SK-N-SH (cell line): Measurements from ENCODE around the gene JAG1. TPM values are rescaled to one million over a fixed set of nuclear protein-coding genes. Genes with fewer than 3 reads are reported as not detected.

Experiments
- CTCF ChIA-PET: fragments of 300-600, 350-600 bp; formaldehyde crosslinking; extraction: SDS; loops from one replicate; lab custom pipeline; 2021; lab: Yijun Ruan, JAX
- POLR2A ChIA-PET: fragments of 350-600 bp; sonication (Branson Sonifier 250); formaldehyde crosslinking; extraction: SDS; loops from one replicate; lab custom pipeline; 2020; ENCODE audit warnings: antibody characterized with exemption, inconsistent platforms; lab: Yijun Ruan, JAX
- DNase-seq: peaks from one replicate; pipeline ENCODE4 v3.0.0; 2012
- H2AFZ ChIP-seq: fragments of 200-600 bp; sonication (generic); 2 replicates; pipeline ENCODE4 v1.8.1; 2016; ENCODE audit warnings: antibody characterized with exemption, mild to moderate bottlenecking, low read depth
- H3F3A ChIP-seq: fragments of 200-600 bp; sonication (generic); replicated peaks from 2 replicates; pipeline ENCODE3; 2016; ENCODE audit warnings: antibody characterized with exemption, mild to moderate bottlenecking; ENCODE audit not compliant: insufficient read depth
- H3K27ac ChIP-seq, 2 experiments: fragments of 200-500 bp in 1 of 2; fragments of 200-600 bp in 1 of 2; sonication (Bioruptor generic) in 1 of 2; sonication (generic), shearing (Covaris generic) in 1 of 2; 2 replicates each; pipeline versions ENCODE4 v1.5.1 to v1.6.1; 2014 to 2016; ENCODE audit warnings: low read depth in 2 of 2, inconsistent platforms in 1 of 2, low read length in 1 of 2, mild to moderate bottlenecking in 1 of 2, mixed read lengths in 1 of 2
- H3K27me3 ChIP-seq: fragments of 200-600 bp; sonication (generic), shearing (Covaris generic); 2 replicates; pipeline ENCODE4 v1.6.1; 2016; ENCODE audit warnings: mixed run types; ENCODE audit not compliant: insufficient read depth
- H3K36me3 ChIP-seq, 2 experiments: fragments of 200-500 bp in 1 of 2; fragments of 200-600 bp in 1 of 2; sonication (Bioruptor generic) in 1 of 2; sonication (generic) in 1 of 2; replicated peaks in 1 of 2; 2 replicates each; pipeline versions ENCODE3 to v1.5.1; 2014 to 2016; ENCODE audit warnings: low read length in 1 of 2, mild to moderate bottlenecking in 1 of 2; ENCODE audit not compliant: insufficient read depth in 2 of 2, control insufficient read depth in 1 of 2
- H3K4me1 ChIP-seq, 2 experiments: fragments of 200-500 bp in 1 of 2; fragments of 200-600 bp in 1 of 2; sonication (Bioruptor generic) in 1 of 2; sonication (generic), shearing (Covaris generic) in 1 of 2; 2 replicates each; pipeline versions ENCODE4 v1.5.1 to v1.6.1; 2014 to 2016; ENCODE audit warnings: low read depth in 1 of 2, low read length in 1 of 2, mixed run types in 1 of 2; ENCODE audit not compliant: insufficient read depth in 2 of 2, control insufficient read depth in 1 of 2
- H3K4me2 ChIP-seq: fragments of 200-600 bp; sonication (generic), shearing (Covaris generic); 2 replicates; pipeline ENCODE4 v1.6.1; 2017; ENCODE audit warnings: mixed run types
- H3K4me3 ChIP-seq, 2 experiments: fragments of 200-500 bp in 1 of 2; fragments of 200-600 bp in 1 of 2; sonication (Bioruptor generic) in 1 of 2; sonication (generic), shearing (Covaris generic) in 1 of 2; 2 replicates each; pipeline versions ENCODE4 v1.5.1 to v1.8.1; 2014 to 2016; ENCODE audit warnings: low read depth in 2 of 2, inconsistent platforms in 1 of 2, low read length in 1 of 2, mild to moderate bottlenecking in 1 of 2, mixed read lengths in 1 of 2, moderate library complexity in 1 of 2
- H3K79me2 ChIP-seq: fragments of 200-600 bp; sonication (generic); 2 replicates; pipeline ENCODE4 v1.8.1; 2017; ENCODE audit warnings: mild to moderate bottlenecking; ENCODE audit not compliant: insufficient read depth
- H3K9ac ChIP-seq: fragments of 200-600 bp; sonication (generic); 2 replicates; pipeline ENCODE4 v1.6.1; 2017; ENCODE audit warnings: mixed run types
- H3K9me2 ChIP-seq: fragments of 200-600 bp; sonication (generic); 2 replicates; pipeline ENCODE4 v1.6.1; 2017; ENCODE audit warnings: mixed run types
- H3K9me3 ChIP-seq: fragments of 200-600 bp; sonication (generic); 2 replicates; pipeline ENCODE4 v1.6.1; 2017; ENCODE audit warnings: mixed run types, mild to moderate bottlenecking, moderate library complexity
- H4K20me1 ChIP-seq: fragments of 200-600 bp; sonication (generic); 2 replicates; pipeline ENCODE4 v1.6.1; 2017; ENCODE audit warnings: mild to moderate bottlenecking, mixed run types; ENCODE audit not compliant: insufficient read depth
- CTCF ChIP-seq: fragments of 200-600 bp; sonication (generic); IDR thresholded peaks from 2 replicates; pipeline ENCODE4 v1.6.1; 2017; ENCODE audit warnings: antibody characterized with exemption, mild to moderate bottlenecking, moderate library complexity
- ELF1 ChIP-seq: IDR thresholded peaks from 2 replicates; pipeline ENCODE4 v1.4.0; 2012
- EP300 ChIP-seq, 2 experiments: IDR thresholded peaks; 2 replicates each; pipeline versions ENCODE4 v1.4.0 to v1.6.1; 2012; ENCODE audit warnings: borderline replicate concordance in 1 of 2, low read depth in 1 of 2, low read length in 1 of 2
- FOXJ3 ChIP-seq: sonication (generic); formaldehyde crosslinking; IDR thresholded peaks from 2 replicates; pipeline ENCODE4 v1.5.1; 2020; ENCODE audit warnings: mild to moderate bottlenecking, missing genetic modification reagents
- GABPA ChIP-seq: IDR thresholded peaks from 2 replicates; pipeline ENCODE4 v1.4.0; 2012; ENCODE audit warnings: low read depth, mild to moderate bottlenecking
- IRF3 ChIP-seq: fragments of 150-350 bp; IDR thresholded peaks from 2 replicates; pipeline ENCODE4 v1.6.1; 2016; ENCODE audit warnings: mild to moderate bottlenecking, low read depth, low read length
- JUND ChIP-seq: IDR thresholded peaks from 2 replicates; pipeline ENCODE4 v1.4.0; 2012
- MEF2A ChIP-seq: IDR thresholded peaks from 2 replicates; pipeline ENCODE4 v1.4.0; 2012; ENCODE audit warnings: low read depth, borderline replicate concordance
- MXI1 ChIP-seq: IDR thresholded peaks from 2 replicates; pipeline ENCODE4 v1.6.1; 2012; ENCODE audit warnings: mild to moderate bottlenecking, low read depth, low read length, improper control_type of control experiment
- NFIC ChIP-seq: IDR thresholded peaks from 2 replicates; pipeline ENCODE4 v1.4.0; 2012; ENCODE audit warnings: borderline replicate concordance
- PBX3 ChIP-seq: IDR thresholded peaks from 2 replicates; pipeline ENCODE4; 2012
- RCOR1 ChIP-seq: fragments of 150-350 bp; IDR thresholded peaks from 2 replicates; pipeline ENCODE4 v1.6.1; 2017; ENCODE audit warnings: antibody characterized with exemption, low read length
- RFX5 ChIP-seq: IDR thresholded peaks from 2 replicates; pipeline ENCODE4 v1.6.1; 2012; ENCODE audit warnings: mild to moderate bottlenecking, improper control_type of control experiment, low read length
- SIN3A ChIP-seq: IDR thresholded peaks from 2 replicates; pipeline ENCODE4 v1.6.1; 2012; ENCODE audit warnings: low read depth, mild to moderate bottlenecking, low read length, moderate library complexity, borderline replicate concordance
- SMC3 ChIP-seq: IDR thresholded peaks from 2 replicates; pipeline ENCODE4 v1.6.1; 2012; ENCODE audit warnings: low read depth, low read length, improper control_type of control experiment
- TCF12 ChIP-seq: IDR thresholded peaks from 2 replicates; pipeline ENCODE4 v1.4.0; 2012
- USF1 ChIP-seq: IDR thresholded peaks from 2 replicates; pipeline ENCODE4 v1.4.0; 2012; ENCODE audit warnings: low read depth, borderline replicate concordance
- YY1 ChIP-seq: IDR thresholded peaks from 2 replicates; pipeline ENCODE4 v1.4.0; 2012; ENCODE audit warnings: low read depth, mild to moderate bottlenecking
- WGBS: methylation state at CpG from one replicate; pipeline ENCODE4 v1.1.6; 2017; ENCODE audit warnings: low lambda C conversion rate; 5-methylcytosine and 5-hydroxymethylcytosine counted together
- polyA plus RNA-seq, 3 experiments: library from polyadenylated mRNA; depleted of rRNA; stranded (reverse); fragments of >200 nt; gene quantifications; 2 replicates each; pipeline ENCODE4 v1.2.3, GENCODE V29; 2012

Gene JAG1
- polyA plus RNA-seq, 1 of the 3 experiments (the other 2 are of a cell fraction), result 6.0 TPM

- peaks cover 6% of the 10 kb centered on the region for H3F3A ChIP-seq
- no peak overlapping the region for H3K4me3 ChIP-seq
- 81% methylated on average over 6 of the region's 6 CpGs for WGBS
- peak overlapping the region in 1 of 2 experiments; percentile 98; a peak in 1 of 4 replicates for H3K27ac ChIP-seq
- H3K4me1 ChIP-seq, result peaks cover 19 to 43% of the 10 kb centered on the region in 2 experiments; a peak in 3 of 4 replicates
- no peak for TF ChIP-seq RCOR1
- no peak for TF ChIP-seq MEF2A
- TF ChIP-seq PBX3, result no peak
- no peak for TF ChIP-seq ELF1
- TF ChIP-seq CTCF, result no peak
- TF ChIP-seq GABPA, result no peak
- no peak for TF ChIP-seq RFX5
- no peak for TF ChIP-seq SIN3A
- H3K9ac ChIP-seq, result no peak overlapping the region; the same call in 1 of the 2 replicates
- ChIA-PET POLR2A (no interaction called here), CTCF (interaction anchor here (1.8 kb wide), 1 partner anchor 117 kb away, joined by 9 read pairs; no protein-coding TSS in a partner anchor)
- peak overlapping the region; percentile 80; the same call in 1 of the 2 replicates for H3K4me2 ChIP-seq
- H3K27me3 ChIP-seq, result no peaks in the 10 kb centered on the region
- H4K20me1 ChIP-seq, result peaks cover 55% of the 10 kb centered on the region
- no peak overlapping the region for H2AFZ ChIP-seq
- peaks cover 88% of the 10 kb centered on the region for H3K79me2 ChIP-seq
- H3K9me3 ChIP-seq, result no peaks in the 10 kb centered on the region
- peaks cover 5 to 40% of the 10 kb centered on the region in 2 experiments for H3K36me3 ChIP-seq
- H3K9me2 ChIP-seq, result no peaks in the 10 kb centered on the region
- DNase-seq, result no peak
Observed at GRCh38 chr20:10669843-10670446, 3.9 kb downstream of the JAG1 start.

GRCh38 chr20:10668677-10669368 is 5.0 kb downstream of the JAG1 start:
- peaks cover 19 to 49% of the 10 kb centered on the region in 2 experiments; a peak in 3 of 4 replicates for H3K4me1 ChIP-seq
- peaks cover 99% of the 10 kb centered on the region for H3K79me2 ChIP-seq
- no peaks in the 10 kb centered on the region for H3K9me3 ChIP-seq
- no peak for DNase-seq
- no peaks in the 10 kb centered on the region for H3K27me3 ChIP-seq
- H3F3A ChIP-seq, result peaks cover 3% of the 10 kb centered on the region
- no peak overlapping the region for H3K4me3 ChIP-seq
- H3K27ac ChIP-seq, result no peak overlapping the region
- H4K20me1 ChIP-seq, result peaks cover 65% of the 10 kb centered on the region
- POLR2A ChIA-PET, result no interaction called here
- no peak overlapping the region for H3K4me2 ChIP-seq
- peaks cover 5 to 43% of the 10 kb centered on the region in 2 experiments for H3K36me3 ChIP-seq
- 94% methylated on average over 7 of the region's 7 CpGs for WGBS
- H3K9me2 ChIP-seq, result no peaks in the 10 kb centered on the region
- H3K9ac ChIP-seq, result no peak overlapping the region
- TF ChIP-seq NFIC, result no peak
- TF ChIP-seq FOXJ3 (CRISPR knock-in tag), result no peak
- no peak for TF ChIP-seq IRF3
- no peak for TF ChIP-seq MEF2A
- no peak for TF ChIP-seq USF1
- TF ChIP-seq YY1, result no peak
- TF ChIP-seq EP300 (IDR thresholded peaks at IDR 0.05; ENCODE audit: borderline replicate concordance in 1 of 2, low read depth in 1 of 2, low read length in 1 of 2), result no peak
- TF ChIP-seq JUND, result no peak
- no peak for TF ChIP-seq TCF12
- no peak for TF ChIP-seq MXI1
- TF ChIP-seq SMC3, result no peak
- no peak overlapping the region for H2AFZ ChIP-seq
- CTCF ChIA-PET, result interaction anchor here (0.7 kb wide), 1 partner anchor 116 kb away, joined by 3 read pairs; no protein-coding TSS in a partner anchor
